K562 (cell line): Measurements from ENCODE around the gene S100A7A. TPM values are rescaled to one million over a fixed set of nuclear protein-coding genes. Genes with fewer than 3 reads are reported as not detected.

Experiments used
- ATAC-seq: fragments of 200-7000 bp; cut with Tn5 transposase; 3 replicates; pipeline ENCODE4 v1.9.1; 2020; ENCODE audit warnings: moderate library complexity
- BruUV-seq: library from RNA; stranded (reverse); fragments of 400-500 nt; replicated peaks from 2 replicates; lab custom pipeline; 2021; lab: Mats Ljungman, UMichigan
- CTCF ChIA-PET: fragments of 300-600 bp; formaldehyde crosslinking; extraction: SDS; loops from one replicate; lab custom pipeline; 2021; ENCODE audit warnings: low intra/inter-chr PET ratio; lab: Yijun Ruan, JAX
- POLR2A ChIA-PET: fragments of 300-600, 350-650 bp; sonication (Branson Sonifier 250); formaldehyde crosslinking; extraction: SDS; loops from one replicate; lab custom pipeline; 2021; ENCODE audit warnings: antibody characterized with exemption, inconsistent platforms; lab: Yijun Ruan, JAX
- DNase-seq, 4 experiments: peaks; one replicate each; pipeline versions ENCODE4 v3.0.0 to v3.0.0-alpha.2; 2011 to 2018; ENCODE audit warnings: low spot score in 3 of 4, mixed read lengths in 3 of 4; ENCODE audit errors: extremely low read depth in 1 of 4
- FAIRE-seq: peaks from 2 replicates; lab custom pipeline; 2011; peaks lifted over from hg19 to GRCh38; lab: Jason Lieb, UNC
- H2AFZ ChIP-seq: 2 replicates; pipeline ENCODE4 v1.6.0; 2011; ENCODE audit warnings: low read depth, low read length, control low read depth, inconsistent platforms
- H3K27ac ChIP-seq: fragments of 200-600 bp; 3 replicates; pipeline ENCODE4 v1.8.0; 2011; ENCODE audit warnings: low read depth, mild to moderate bottlenecking, control low read depth, inconsistent platforms, low read length, moderate library complexity, mixed read lengths; ENCODE audit errors: extremely low read depth
- H3K27me3 ChIP-seq, 2 experiments: fragments of 300-600 bp in 1 of 2; 2 replicates in 1 of 2; 3 replicates in 1 of 2; pipeline versions ENCODE4 v1.6.0 to v1.8.0; 2011; ENCODE audit warnings: inconsistent platforms in 2 of 2, low read length in 2 of 2, mild to moderate bottlenecking in 1 of 2, mixed read lengths in 1 of 2, moderate library complexity in 1 of 2; ENCODE audit not compliant: control insufficient read depth in 2 of 2, insufficient read depth in 2 of 2
- H3K36me3 ChIP-seq: fragments of 300-600 bp; 3 replicates; pipeline ENCODE4 v1.8.0; 2011; ENCODE audit warnings: mild to moderate bottlenecking, low read length, inconsistent platforms; ENCODE audit not compliant: control insufficient read depth, insufficient read depth
- H3K4me1 ChIP-seq, 2 experiments: fragments of 200-600 bp in 1 of 2; replicated peaks in 1 of 2; 2 replicates in 1 of 2; 3 replicates in 1 of 2; pipeline versions ENCODE4 v1.5.1 to v1.8.0; 2011; ENCODE audit warnings: inconsistent platforms in 2 of 2, low read length in 2 of 2, mild to moderate bottlenecking in 1 of 2, mixed read lengths in 1 of 2, moderate library complexity in 1 of 2; ENCODE audit not compliant: control insufficient read depth in 2 of 2, insufficient read depth in 2 of 2
- H3K4me2 ChIP-seq: 2 replicates; pipeline ENCODE4 v1.6.1; 2011; ENCODE audit warnings: low read length, control low read depth, inconsistent platforms, mixed read lengths; ENCODE audit not compliant: insufficient read depth
- H3K4me3 ChIP-seq: fragments of 200-600 bp; sonication (generic), shearing (Covaris generic); 2 replicates; pipeline ENCODE4 v1.5.1; 2016; ENCODE audit warnings: control low read depth, inconsistent platforms
- H3K79me2 ChIP-seq: fragments of 200-600 bp; 3 replicates; pipeline ENCODE4 v1.8.0; 2011; ENCODE audit warnings: low read length, inconsistent platforms; ENCODE audit not compliant: control insufficient read depth, insufficient read depth
- H3K9ac ChIP-seq, 2 experiments: 2 replicates each; pipeline versions ENCODE4 v1.6.0 to v1.6.1; 2011; ENCODE audit warnings: low read depth in 2 of 2, low read length in 2 of 2, control low read depth in 1 of 2, inconsistent platforms in 1 of 2, mild to moderate bottlenecking in 1 of 2, mixed read lengths in 1 of 2; ENCODE audit not compliant: insufficient read depth in 1 of 2
- H3K9me1 ChIP-seq: one replicate; pipeline ENCODE4 v1.6.0; 2011; ENCODE audit warnings: inconsistent platforms, mild to moderate bottlenecking, low read length, moderate library complexity; ENCODE audit not compliant: control insufficient read depth, insufficient read depth
- H3K9me3 ChIP-seq: replicated peaks from 2 replicates; pipeline ENCODE4 v1.5.1; 2011; ENCODE audit warnings: low read depth, low read length, inconsistent platforms; ENCODE audit not compliant: control insufficient read depth, insufficient read depth
- H4K20me1 ChIP-seq: replicated peaks from 2 replicates; pipeline ENCODE4 v1.6.1; 2011; ENCODE audit warnings: low read length, inconsistent platforms, mixed read lengths; ENCODE audit not compliant: control insufficient read depth, insufficient read depth
- ARID2 ChIP-seq: fragments of 450-650 bp; IDR thresholded peaks from 2 replicates; pipeline ENCODE4 v1.6.1; 2017; ENCODE audit warnings: antibody characterized with exemption, mild to moderate bottlenecking
- E2F3 ChIP-seq: fragments of 250-450 bp; sonication (Bioruptor Pico); IDR thresholded peaks from 2 replicates; pipeline ENCODE4 v1.4.0; 2020; ENCODE audit warnings: mild to moderate bottlenecking
- FOXK1 ChIP-seq: sonication (generic); formaldehyde crosslinking; IDR thresholded peaks from 2 replicates; pipeline ENCODE4 v1.8.0; 2022; ENCODE audit warnings: missing genetic modification reagents, mild to moderate bottlenecking, borderline replicate concordance
- KLF6 ChIP-seq: fragments of 250-450 bp; sonication (Bioruptor Pico); IDR thresholded peaks from 2 replicates; pipeline ENCODE4 v1.4.0; 2020; ENCODE audit warnings: mild to moderate bottlenecking, moderate library complexity, borderline replicate concordance
- MAZ ChIP-seq, 2 experiments: fragments of 450-650 bp in 1 of 2; sonication (generic) in 1 of 2; formaldehyde crosslinking; IDR thresholded peaks in 1 of 2; conservative IDR thresholded peaks in 1 of 2; 2 replicates each; pipeline versions ENCODE4 v1.4.0 to v1.5.0; 2020; ENCODE audit warnings: mild to moderate bottlenecking in 1 of 2, missing genetic modification reagents in 1 of 2
- MCM5 ChIP-seq: fragments of 450-650 bp; IDR thresholded peaks from 2 replicates; pipeline ENCODE4 v1.6.1; 2016; ENCODE audit warnings: low read depth
- RUNX1 ChIP-seq: sonication (generic); IDR thresholded peaks from 2 replicates; pipeline ENCODE4 v1.6.1; 2016; ENCODE audit warnings: antibody characterized with exemption, low read depth
- SLC30A9 ChIP-seq: fragments of 250-450 bp; sonication (Bioruptor Pico); IDR thresholded peaks from 2 replicates; pipeline ENCODE4 v1.8.0; 2022; ENCODE audit warnings: mild to moderate bottlenecking, moderate library complexity
- SMARCB1 ChIP-seq: IDR thresholded peaks from 2 replicates; pipeline ENCODE4 v1.6.1; 2011; ENCODE audit warnings: improper control_type of control experiment, low read depth; ENCODE audit not compliant: insufficient read length
- ZNF586 ChIP-seq: fragments of 450-650 bp; formaldehyde crosslinking; conservative IDR thresholded peaks from 2 replicates; pipeline ENCODE4 v1.4.0; 2020; ENCODE audit warnings: mild to moderate bottlenecking, moderate library complexity
- ZNF75A ChIP-seq: fragments of 450-650 bp; formaldehyde crosslinking; IDR thresholded peaks from 2 replicates; pipeline ENCODE4 v1.4.0; 2020; ENCODE audit warnings: mild to moderate bottlenecking
- ZNF77 ChIP-seq: fragments of 250-450 bp; sonication (Bioruptor Pico); IDR thresholded peaks from 2 replicates; pipeline ENCODE4 v1.5.0; 2020
- WGBS: fragments of 100-300 bp; shearing (Covaris generic); methylation state at CpG from one replicate; pipeline ENCODE4 v1.1.6; 2016; ENCODE audit warnings: low coverage, mixed read lengths; ENCODE audit not compliant: insufficient coverage; ENCODE audit errors: missing lambda C conversion rate; 5-methylcytosine and 5-hydroxymethylcytosine counted together
- in situ Hi-C: fragments of 300-500 bp; cut with MboI; formaldehyde crosslinking; loops from 4 replicates; pipeline ENCODE4 v1.15.0; 2018; ENCODE audit warnings: inconsistent platforms, mixed read lengths
- intact Hi-C: fragments of 100-400 bp; cut with micrococcal nuclease; formaldehyde crosslinking; loops from 2 replicates; pipeline ENCODE4 v1.14.2; 2022
- polyA plus RNA-seq, 8 experiments: library from polyadenylated mRNA; depleted of rRNA in 4 of 8; stranded (reverse) in 5 of 8; unstranded in 3 of 8; fragments of >200 nt; fragmentation: Nextera tagmentation in 2 of 8; fragmentation: Illumina TruSeq in 1 of 8; extraction: Ambion mirVana in 2 of 8; extraction: Trizol in 1 of 8; gene quantifications; 2 replicates each; pipeline versions ENCODE4 v1.2.1 to v1.2.3, GENCODE V29; 2011 to 2014; ENCODE audit warnings: inconsistent platforms in 1 of 8, missing spikeins in 1 of 8
- total RNA-seq, 7 experiments: library from RNA; depleted of rRNA in 6 of 7; stranded (reverse); fragments of >200 nt in 6 of 7; fragmentation: Illumina TruSeq in 2 of 7; extraction: Trizol in 2 of 7; gene quantifications; 2 replicates each; pipeline versions ENCODE4 v1.2.1 to v1.2.3, GENCODE V29; 2011 to 2021; ENCODE audit warnings: low replicate concordance in 1 of 7
- TF ChIP-seq, protein P1 (sequence below): fragments of 250-450 bp; sonication (Bioruptor Pico); IDR thresholded peaks from 2 replicates; pipeline ENCODE4 v1.8.0; 2022; ENCODE audit warnings: inconsistent platforms
- TF ChIP-seq, protein P2 (sequence below), 2 experiments: fragments of 250-450 bp in 1 of 2; fragments of 450-650 bp in 1 of 2; sonication (Bioruptor Pico) in 1 of 2; IDR thresholded peaks; 2 replicates each; pipeline versions ENCODE4 v1.6.1 to v1.8.0; 2016 to 2021; ENCODE audit warnings: mild to moderate bottlenecking in 2 of 2, moderate library complexity in 2 of 2, missing compliant biosample characterization in 1 of 2, missing genetic modification characterization in 1 of 2

S100A7A gene
- total and polyA plus RNA-seq, 9 of the 15 experiments (the other 6 are each of a cell fraction or from before 2014, with no cell fraction given): not detected

- Histone ChIP-seq H2AFZ (no peak overlapping the region), H3K4me1 (no peaks in the 10 kb centered on the region), H4K20me1 (no peaks in the 10 kb centered on the region), H3K9ac (no peak overlapping the region), H3K79me2 (no peaks in the 10 kb centered on the region), H3K27me3 (peaks cover 0 to 26% of the 10 kb centered on the region in 2 experiments; a peak in 3 of 5 replicates), H3K9me3 (no peaks in the 10 kb centered on the region), H3K27ac (no peak overlapping the region), H3K4me2 (no peak overlapping the region), H3K4me3 (no peak overlapping the region), H3K9me1 (no peaks in the 10 kb centered on the region), H3K36me3 (no peaks in the 10 kb centered on the region)
- no peak for DNase-seq
- no peak for FAIRE-seq
- ATAC-seq: no peak
- TF ChIP-seq ZNF586 (no peak), MAZ (CRISPR knock-in tag; conservative IDR thresholded peaks at IDR 0.05 in 1 of 2, IDR thresholded peaks at IDR 0.05 in 1 of 2) (no peak), ZNF75A (CRISPR knock-in tag) (no peak), RUNX1 (no peak), SLC30A9 (CRISPR knock-in tag) (no peak), ARID2 (no peak), MCM5 (no peak), ZNF77 (CRISPR knock-in tag) (no peak), SMARCB1 (no peak), FOXK1 (CRISPR knock-in tag) (no peak), KLF6 (CRISPR knock-in tag) (no peak), E2F3 (CRISPR knock-in tag) (no peak)
- TF ChIP-seq, protein P1, sequence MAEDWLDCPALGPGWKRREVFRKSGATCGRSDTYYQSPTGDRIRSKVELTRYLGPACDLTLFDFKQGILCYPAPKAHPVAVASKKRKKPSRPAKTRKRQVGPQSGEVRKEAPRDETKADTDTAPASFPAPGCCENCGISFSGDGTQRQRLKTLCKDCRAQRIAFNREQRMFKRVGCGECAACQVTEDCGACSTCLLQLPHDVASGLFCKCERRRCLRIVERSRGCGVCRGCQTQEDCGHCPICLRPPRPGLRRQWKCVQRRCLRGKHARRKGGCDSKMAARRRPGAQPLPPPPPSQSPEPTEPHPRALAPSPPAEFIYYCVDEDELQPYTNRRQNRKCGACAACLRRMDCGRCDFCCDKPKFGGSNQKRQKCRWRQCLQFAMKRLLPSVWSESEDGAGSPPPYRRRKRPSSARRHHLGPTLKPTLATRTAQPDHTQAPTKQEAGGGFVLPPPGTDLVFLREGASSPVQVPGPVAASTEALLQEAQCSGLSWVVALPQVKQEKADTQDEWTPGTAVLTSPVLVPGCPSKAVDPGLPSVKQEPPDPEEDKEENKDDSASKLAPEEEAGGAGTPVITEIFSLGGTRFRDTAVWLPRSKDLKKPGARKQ (CRISPR knock-in tag): no peak
- TF ChIP-seq, protein P2, sequence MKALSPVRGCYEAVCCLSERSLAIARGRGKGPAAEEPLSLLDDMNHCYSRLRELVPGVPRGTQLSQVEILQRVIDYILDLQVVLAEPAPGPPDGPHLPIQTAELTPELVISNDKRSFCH (CRISPR knock-in tag; IDR thresholded peaks at IDR 0.05): no peak
- TF ChIP-seq, protein P2 (tag; IDR thresholded peaks at IDR 0.05): no peak
- CTCF ChIA-PET: no interaction called here
- POLR2A ChIA-PET: interaction anchor here (0.8 kb wide), 1 partner anchor 256 kb away, joined by 3 read pairs; the partner anchor contains the start of gene S100A1
- intact Hi-C loops: no loop called here
- in situ Hi-C loops: no loop called here
- WGBS: 0% methylated on average over 2 of the region's 2 CpGs
- BruUV-seq: no TSS peak
These were observed 43.7 kb upstream of the S100A7A start for GRCh38 chr1:153372571-153372970.
